ENCODE results near the gene HAUS8.

The HAUS8 gene

DNA sequence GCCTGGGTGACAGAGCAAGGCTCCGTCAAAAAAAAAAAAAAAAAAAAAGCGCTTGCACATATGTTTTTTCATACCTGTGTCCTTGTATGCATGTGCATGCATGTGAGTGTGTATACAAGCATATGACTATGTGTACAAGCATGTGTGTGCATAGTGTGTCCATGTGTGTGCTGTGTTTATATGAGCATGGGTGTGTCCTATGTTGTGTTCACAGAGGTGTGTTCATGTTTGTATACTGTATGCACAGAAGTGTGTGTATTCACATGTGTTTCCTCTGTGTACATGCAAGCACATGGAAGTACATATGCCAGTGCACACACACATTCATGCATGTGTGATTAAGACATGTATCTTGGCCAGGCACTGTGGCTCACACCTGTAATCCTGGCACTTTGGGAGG is 17.4 kb upstream of the HAUS8 start:
- in situ Hi-C loops (cut with MboI; ENCODE audit: low sequenced_read_pairs) = no loop called here
- Histone ChIP-seq H3K36me3 (replicated peaks) (no peaks in the 10 kb centered on the region), H3K27me3 (ENCODE audit: low read depth) (no peaks in the 10 kb centered on the region), H3K9me3 (no peaks in the 10 kb centered on the region), H3K4me1 (peaks cover 8% of the 10 kb centered on the region; the same call in 1 of the 2 replicates), H3K4me3 (no peak overlapping the region)
- DNase-seq (ENCODE audit: low spot score in 2 of 2) = no peak

DNA sequence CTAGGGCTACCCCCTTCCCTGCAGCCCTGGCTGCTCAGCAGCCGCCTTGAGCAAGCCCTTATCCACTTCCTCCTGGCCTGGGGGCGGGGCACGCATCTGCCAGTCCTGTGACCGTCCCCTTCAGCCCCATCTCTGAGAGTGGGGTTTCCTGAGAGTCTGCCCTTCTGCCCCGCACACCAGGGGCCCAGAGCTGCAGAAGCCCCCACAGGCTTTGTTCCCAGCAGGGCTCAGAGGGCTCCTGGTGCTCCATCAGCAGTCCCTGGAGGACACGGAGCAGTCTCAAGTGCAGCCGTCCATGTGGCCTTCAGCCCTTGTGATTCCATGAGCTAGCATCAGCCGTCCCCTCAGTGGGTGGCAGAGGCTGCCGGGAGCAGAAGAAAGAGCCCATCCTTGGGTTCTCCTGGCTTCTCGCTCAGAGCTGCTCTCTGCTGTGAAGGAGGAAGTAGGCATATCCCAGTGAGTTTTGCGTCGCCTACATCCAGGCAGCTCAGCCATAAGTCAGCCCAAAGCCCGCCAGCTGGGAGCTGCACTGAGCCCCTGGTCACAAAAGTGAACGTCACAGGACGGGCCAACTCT is 16.6 kb upstream of the HAUS8 start:
- Histone ChIP-seq H3K9me3 (no peaks in the 10 kb centered on the region), H3K36me3 (replicated peaks) (no peaks in the 10 kb centered on the region), H3K4me1 (no peaks in the 10 kb centered on the region), H3K27me3 (ENCODE audit: low read depth) (no peaks in the 10 kb centered on the region), H3K4me3 (no peak overlapping the region)
- in situ Hi-C loops (cut with MboI; ENCODE audit: low sequenced_read_pairs) = no loop called here
- no peak for DNase-seq (ENCODE audit: low spot score in 2 of 2)

DNA sequence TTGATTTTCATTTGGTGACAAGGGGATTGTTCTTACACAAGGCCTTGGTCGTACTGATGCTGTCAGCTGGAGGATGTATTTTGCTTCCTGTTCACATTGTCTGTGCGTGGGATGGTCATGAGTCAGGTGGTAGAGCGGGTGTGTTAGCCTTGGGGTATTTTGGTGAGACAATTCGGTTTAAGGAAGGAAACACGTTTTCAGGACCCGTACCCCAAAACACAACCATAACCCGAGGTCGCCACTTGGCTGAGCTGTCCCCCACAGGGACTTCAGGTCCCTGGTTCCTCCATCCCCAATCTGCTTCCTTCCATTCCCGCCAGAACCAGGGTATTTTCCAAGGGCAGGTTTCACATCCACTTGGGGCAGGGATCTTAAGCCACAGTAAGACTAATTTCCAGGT is 15.3 kb upstream of the HAUS8 start:
- Histone ChIP-seq H3K9me3 (no peaks in the 10 kb centered on the region), H3K4me3 (no peak overlapping the region), H3K36me3 (replicated peaks) (no peaks in the 10 kb centered on the region), H3K27me3 (ENCODE audit: low read depth) (no peaks in the 10 kb centered on the region), H3K4me1 (no peaks in the 10 kb centered on the region)
- no peak for DNase-seq (ENCODE audit: low spot score in 2 of 2)
- in situ Hi-C loops (cut with MboI; ENCODE audit: low sequenced_read_pairs) = no loop called here

DNA sequence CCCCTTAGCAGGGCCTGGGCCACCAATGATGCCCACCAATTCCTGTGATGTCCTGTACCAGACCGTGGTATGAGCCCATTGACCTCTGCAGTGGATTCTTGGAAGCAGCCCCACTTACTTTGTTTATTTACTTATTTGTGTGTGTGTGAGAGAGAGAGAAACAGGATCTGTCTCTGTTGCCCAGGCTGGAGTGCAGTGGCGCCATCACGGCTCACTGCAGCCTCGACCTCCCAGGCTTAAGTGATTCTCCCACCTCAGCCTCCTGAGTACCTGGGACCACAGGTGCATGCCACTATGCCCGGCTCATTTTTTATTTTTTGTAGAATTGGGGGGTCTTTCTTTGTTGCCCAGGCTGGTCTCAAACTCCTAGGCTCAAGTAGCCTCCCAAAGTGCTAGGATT is 13.3 kb upstream of the HAUS8 start:
- H3K27me3 ChIP-seq (ENCODE audit: low read depth) = no peaks in the 10 kb centered on the region
- H3K4me1 ChIP-seq = no peaks in the 10 kb centered on the region
- no peak for DNase-seq (ENCODE audit: low spot score in 2 of 2)
- H3K4me3 ChIP-seq = no peak overlapping the region
- in situ Hi-C loops (cut with MboI; ENCODE audit: low sequenced_read_pairs) = no loop called here
- no peaks in the 10 kb centered on the region for H3K9me3 ChIP-seq
- no peaks in the 10 kb centered on the region for H3K36me3 ChIP-seq (replicated peaks)

DNA sequence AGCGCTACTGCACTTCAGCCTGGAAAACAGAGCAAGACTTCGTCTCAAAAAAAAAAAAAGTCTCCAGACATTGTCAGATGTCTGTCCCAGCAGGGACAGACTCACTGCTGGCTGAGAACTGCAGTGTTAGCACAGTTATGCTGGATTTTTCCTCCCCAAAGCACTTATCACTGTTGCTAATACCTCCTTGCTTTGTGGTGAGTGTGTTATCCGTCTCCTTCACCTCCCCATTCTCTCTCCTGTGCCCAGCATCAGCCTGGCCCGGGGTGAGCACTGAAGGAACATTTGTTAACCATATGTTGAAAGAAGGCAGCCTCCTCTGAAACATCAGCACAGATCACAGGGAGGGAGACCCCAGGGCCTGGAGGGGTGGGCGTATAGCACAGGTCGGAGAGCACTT is 11.6 kb upstream of the HAUS8 start:
- Histone ChIP-seq H3K27me3 (ENCODE audit: low read depth) (no peaks in the 10 kb centered on the region), H3K4me3 (no peak overlapping the region), H3K9me3 (no peaks in the 10 kb centered on the region), H3K4me1 (no peaks in the 10 kb centered on the region), H3K36me3 (replicated peaks) (no peaks in the 10 kb centered on the region)
- in situ Hi-C loops (cut with MboI; ENCODE audit: low sequenced_read_pairs) = no loop called here
- DNase-seq (ENCODE audit: low spot score in 2 of 2) = no peak

DNA sequence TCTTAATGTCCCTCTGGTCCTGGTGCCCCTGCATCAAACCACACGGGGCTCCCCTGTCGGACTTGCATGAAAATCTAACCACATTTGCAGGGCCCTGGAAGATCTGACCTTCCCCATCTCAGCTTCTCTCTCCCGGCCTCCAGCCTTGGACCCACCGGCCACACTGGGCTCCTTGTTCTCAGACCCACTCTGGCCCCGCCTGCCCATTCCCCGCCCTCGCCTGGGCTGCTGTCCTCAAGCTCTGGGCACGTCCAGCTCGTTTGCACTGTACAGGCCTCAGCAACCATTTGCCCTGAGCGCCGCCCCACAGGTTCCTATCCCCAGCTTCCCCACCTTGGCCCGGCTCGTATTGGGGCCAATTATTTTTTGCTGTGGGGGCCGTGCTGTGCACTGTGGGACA is 10.9 kb upstream of the HAUS8 start:
- H3K9me3 ChIP-seq = no peaks in the 10 kb centered on the region
- no peak overlapping the region for H3K4me3 ChIP-seq
- H3K36me3 ChIP-seq (replicated peaks) = no peaks in the 10 kb centered on the region
- H3K27me3 ChIP-seq (ENCODE audit: low read depth) = no peaks in the 10 kb centered on the region
- DNase-seq (ENCODE audit: low spot score in 2 of 2) = no peak
- H3K4me1 ChIP-seq = no peaks in the 10 kb centered on the region
- in situ Hi-C loops (cut with MboI; ENCODE audit: low sequenced_read_pairs) = no loop called here

DNA sequence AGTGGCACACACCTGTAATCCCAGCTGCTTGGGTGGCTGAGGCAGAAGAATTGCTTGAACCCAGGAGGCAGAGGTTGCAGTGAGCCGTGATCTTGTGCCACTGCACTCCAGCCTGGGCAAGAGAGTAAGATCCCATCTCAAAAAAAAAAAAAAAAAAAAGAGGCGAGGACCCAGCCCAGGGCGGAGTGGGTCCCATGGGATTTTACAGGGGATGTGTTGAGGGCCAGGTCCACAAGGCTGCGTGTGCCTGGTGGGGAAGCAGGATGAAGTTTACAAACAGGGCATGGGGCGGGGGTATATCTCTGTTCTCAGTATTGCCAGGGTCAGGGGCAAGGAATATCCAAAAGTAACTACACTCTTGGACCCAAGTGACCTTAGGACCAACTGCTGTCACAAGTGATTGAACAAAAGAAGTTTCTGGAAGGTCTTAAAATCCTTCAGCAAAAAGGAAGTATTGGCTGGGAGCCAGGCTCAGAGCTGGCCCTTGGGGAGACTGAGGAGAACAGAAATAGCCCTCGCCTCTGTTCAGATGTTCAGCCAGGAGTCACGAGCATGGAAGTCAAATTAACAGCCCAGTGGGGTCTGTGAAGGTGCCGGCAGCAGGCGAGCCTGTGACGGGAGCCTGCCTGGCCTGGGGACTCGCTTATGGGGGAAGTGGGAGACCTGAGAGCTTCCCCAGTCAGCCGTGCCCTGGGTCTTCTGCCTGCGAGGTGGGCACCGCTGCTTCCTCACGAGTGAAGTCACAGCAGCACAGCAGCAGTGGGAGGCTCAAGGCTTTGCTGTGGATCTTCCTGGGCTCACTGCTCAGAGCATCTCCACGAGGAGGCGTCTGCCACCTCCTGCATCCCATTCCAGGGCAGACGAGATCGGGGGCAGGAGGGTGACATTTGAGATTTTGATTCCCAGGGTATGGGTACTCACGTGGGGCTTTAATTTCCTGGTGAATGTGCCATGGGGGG is 6.7 kb upstream of the HAUS8 start:
- no peaks in the 10 kb centered on the region for H3K27me3 ChIP-seq (ENCODE audit: low read depth)
- no peak for DNase-seq (ENCODE audit: low spot score in 2 of 2)
- H3K4me3 ChIP-seq = no peak overlapping the region
- H3K4me1 ChIP-seq = peaks cover under 1% of the 10 kb centered on the region; the same call in 1 of the 2 replicates
- in situ Hi-C loops (cut with MboI; ENCODE audit: low sequenced_read_pairs) = no loop called here
- no peaks in the 10 kb centered on the region for H3K9me3 ChIP-seq
- no peaks in the 10 kb centered on the region for H3K36me3 ChIP-seq (replicated peaks)

DNA sequence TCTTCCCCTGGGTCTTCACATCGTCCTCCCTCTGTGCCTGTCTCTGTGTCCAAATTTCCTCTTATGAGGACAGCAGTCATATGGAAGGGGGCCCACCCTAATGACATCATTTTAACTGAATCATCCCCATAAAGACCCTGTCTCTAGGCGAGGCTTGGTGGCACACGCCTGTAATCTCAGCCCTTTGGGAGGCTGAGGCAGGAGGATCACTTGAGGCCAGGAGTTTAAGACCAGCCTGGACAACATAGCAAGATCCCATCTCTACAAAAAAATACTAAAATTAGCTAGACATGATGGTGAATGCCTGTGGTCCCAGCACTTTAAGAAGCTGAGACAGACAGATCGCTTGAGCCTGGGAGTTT is 5.2 kb upstream of the HAUS8 start:
- H3K9me3 ChIP-seq = no peaks in the 10 kb centered on the region
- in situ Hi-C loops (cut with MboI; ENCODE audit: low sequenced_read_pairs) = no loop called here
- H3K4me1 ChIP-seq = peaks cover 3% of the 10 kb centered on the region; the same call in 1 of the 2 replicates
- no peaks in the 10 kb centered on the region for H3K36me3 ChIP-seq (replicated peaks)
- DNase-seq (ENCODE audit: low spot score in 2 of 2) = no peak
- no peaks in the 10 kb centered on the region for H3K27me3 ChIP-seq (ENCODE audit: low read depth)
- H3K4me3 ChIP-seq = no peak overlapping the region

DNA sequence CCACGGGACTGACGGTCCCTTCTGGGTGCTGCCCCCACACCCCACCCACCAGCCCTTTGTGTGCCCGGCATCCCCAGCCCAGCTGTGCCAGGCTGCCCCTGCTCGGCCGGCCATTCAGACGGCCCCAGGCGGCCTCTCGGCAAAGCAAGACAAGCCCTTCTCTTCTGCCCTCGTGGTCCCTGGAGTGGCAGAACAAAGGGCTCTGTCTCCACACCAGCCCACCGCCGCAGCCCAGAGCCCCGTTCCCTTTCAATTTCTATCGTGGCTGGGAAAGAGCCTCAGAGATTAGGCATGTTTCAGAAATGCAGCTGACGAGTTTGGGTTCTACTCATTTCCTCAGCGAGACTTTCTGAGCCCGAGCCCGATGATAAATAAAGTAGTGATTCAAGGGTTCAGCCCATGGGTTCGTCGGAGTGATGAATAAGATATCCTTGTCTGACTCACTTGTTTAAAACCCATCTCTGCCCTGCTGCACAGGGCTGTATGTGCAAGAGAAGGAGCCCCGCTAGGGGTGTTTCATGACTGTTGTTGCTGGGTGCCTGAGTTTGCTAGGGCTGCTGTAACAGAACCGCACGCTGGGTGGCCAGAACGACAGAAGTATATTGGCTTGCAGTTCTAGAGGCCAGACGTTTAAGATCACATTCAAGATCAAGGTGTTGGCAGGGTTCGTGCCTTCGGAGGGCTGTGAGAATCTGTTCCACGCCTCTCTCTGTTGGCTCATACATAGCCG is 4.6 kb upstream of the HAUS8 start:
- no peak for DNase-seq (ENCODE audit: low spot score in 2 of 2)
- Histone ChIP-seq H3K27me3 (ENCODE audit: low read depth) (no peaks in the 10 kb centered on the region), H3K4me3 (no peak overlapping the region), H3K36me3 (replicated peaks) (no peaks in the 10 kb centered on the region), H3K9me3 (no peaks in the 10 kb centered on the region), H3K4me1 (peaks cover 3% of the 10 kb centered on the region; the same call in 1 of the 2 replicates)
- in situ Hi-C loops (cut with MboI; ENCODE audit: low sequenced_read_pairs) = no loop called here

DNA sequence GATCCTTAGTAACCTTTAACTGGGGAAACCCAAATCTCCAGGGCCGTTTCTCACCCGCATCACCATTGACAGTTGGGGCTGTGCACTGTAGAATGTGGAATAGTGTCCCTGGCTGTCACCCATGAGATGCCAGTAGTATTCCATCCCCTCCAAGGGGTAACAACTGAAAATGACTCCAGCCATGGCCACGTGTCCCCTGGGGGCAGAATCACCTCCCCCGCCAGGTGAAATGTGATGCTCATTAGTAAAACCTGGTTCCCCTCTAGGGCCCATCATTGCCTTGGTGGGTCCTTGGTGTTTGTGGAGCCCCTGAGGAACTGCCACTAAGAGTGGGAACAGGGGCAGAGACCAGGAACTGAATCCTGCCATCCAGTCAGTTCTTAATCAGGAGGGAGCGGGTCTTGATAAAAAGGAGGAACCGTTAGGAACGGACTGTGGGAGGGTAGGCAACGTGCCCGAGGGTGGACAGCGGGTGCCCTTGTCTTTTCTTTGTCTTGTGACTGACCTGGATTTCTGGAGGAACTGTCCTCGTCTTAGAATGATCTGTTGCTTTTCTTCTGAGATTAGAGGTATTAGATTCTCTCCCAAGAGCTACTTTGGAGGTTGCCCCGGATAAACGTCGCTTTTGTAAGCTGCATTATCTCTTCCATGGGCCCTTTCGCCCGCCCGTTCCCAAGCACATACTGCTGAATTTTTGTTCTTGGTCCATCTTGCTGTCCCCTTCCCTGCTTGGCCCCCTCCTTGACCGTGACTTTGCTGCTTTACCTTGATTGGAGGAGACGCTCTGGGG is 3.9 kb upstream of the HAUS8 start:
- no peak overlapping the region for H3K4me3 ChIP-seq
- no peaks in the 10 kb centered on the region for H3K9me3 ChIP-seq
- no peaks in the 10 kb centered on the region for H3K36me3 ChIP-seq (replicated peaks)
- no peak for DNase-seq (ENCODE audit: low spot score in 2 of 2)
- no peaks in the 10 kb centered on the region for H3K27me3 ChIP-seq (ENCODE audit: low read depth)
- peaks cover 6% of the 10 kb centered on the region for H3K4me1 ChIP-seq
- in situ Hi-C loops (cut with MboI; ENCODE audit: low sequenced_read_pairs) = no loop called here

DNA sequence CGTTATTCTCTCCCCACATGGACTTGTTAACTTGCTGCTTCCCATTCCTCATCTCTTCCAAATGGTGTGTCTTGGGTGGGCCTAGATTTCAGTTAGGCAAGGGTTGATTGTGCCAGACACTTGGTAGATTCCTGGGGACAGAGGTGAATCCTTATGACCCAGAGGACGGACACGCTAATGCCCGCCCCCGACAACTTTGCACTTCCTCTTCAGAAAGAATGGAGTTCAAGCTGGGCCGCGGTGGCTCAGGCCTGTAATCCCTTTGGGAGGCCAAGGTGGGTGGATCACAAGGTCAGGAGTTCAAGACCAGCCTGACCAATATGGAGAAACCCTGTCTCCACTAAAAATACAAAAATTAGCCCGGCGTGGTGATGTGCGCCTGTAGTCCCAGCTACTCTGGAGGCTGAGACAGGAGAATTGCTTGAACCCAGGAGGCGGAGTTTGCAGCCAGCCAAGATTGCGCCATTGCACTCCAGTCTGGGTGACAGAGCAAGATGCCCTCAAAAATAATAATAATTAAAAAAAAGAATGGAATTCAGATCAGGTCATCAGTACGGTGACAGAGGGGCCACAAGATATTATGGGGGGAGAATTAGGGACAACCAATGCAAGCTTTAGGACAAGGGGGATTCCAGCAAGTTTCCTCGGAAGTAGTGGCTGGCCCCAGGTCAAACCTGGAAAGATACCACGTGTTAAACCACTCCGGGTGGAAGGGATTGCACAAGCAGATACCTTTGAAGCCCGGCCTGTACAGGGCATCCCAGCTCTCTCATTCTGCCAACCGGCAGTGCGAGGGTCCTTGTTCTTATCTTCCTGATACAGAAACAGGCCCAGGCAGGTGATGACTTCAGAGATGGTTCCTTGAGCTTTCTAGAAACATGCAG is 3.0 kb upstream of the HAUS8 start:
- no peak for DNase-seq (ENCODE audit: low spot score in 2 of 2)
- Histone ChIP-seq H3K4me3 (no peak overlapping the region), H3K27me3 (ENCODE audit: low read depth) (no peaks in the 10 kb centered on the region), H3K9me3 (no peaks in the 10 kb centered on the region), H3K4me1 (peaks cover 9% of the 10 kb centered on the region), H3K36me3 (replicated peaks) (peaks cover 4% of the 10 kb centered on the region)
- in situ Hi-C loops (cut with MboI; ENCODE audit: low sequenced_read_pairs) = no loop called here

DNA sequence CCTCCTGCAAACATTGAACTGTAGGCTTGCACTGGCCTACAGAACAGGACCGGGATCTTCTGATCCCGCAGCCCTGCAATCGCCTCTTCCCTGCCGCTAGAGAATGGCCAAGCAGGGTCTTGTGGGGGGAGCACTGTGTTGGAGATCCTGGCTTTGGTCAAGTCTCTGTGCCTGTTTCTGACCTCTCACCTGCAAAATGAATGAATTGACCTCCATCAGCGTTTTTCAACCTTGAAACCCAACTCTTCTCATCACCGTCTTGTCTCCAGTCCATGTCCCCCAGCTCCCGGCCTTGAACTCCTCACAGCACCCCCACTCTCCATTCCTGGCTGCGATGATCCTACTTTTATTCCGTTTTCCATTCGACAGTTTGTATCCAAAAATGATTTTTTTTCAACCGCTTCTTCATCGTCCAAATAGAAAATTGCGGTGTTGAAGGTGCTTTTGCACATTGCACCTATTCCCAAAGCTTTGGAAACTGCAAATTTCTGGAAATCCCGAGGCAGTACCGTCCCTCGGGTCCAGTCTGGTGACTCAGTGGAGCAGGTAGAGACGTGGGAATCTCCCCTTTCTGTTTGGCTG is 2.3 kb upstream of the HAUS8 start:
- in situ Hi-C loops (cut with MboI; ENCODE audit: low sequenced_read_pairs) = no loop called here
- Histone ChIP-seq H3K9me3 (no peaks in the 10 kb centered on the region), H3K36me3 (replicated peaks) (peaks cover 10% of the 10 kb centered on the region), H3K4me3 (no peak overlapping the region), H3K4me1 (peaks cover 9% of the 10 kb centered on the region), H3K27me3 (ENCODE audit: low read depth) (no peaks in the 10 kb centered on the region)
- DNase-seq (ENCODE audit: low spot score in 2 of 2) = no peak

Measured in HAP-1 (cell line).